Activated T-cell treated with anti-CD3 and anti-CD28 coated beads for 48 hours (primary cell): Measurements from ENCODE around the gene TUBB.
"Not testable (repeated sequence)": the region's sequence is repeated elsewhere in the genome, so short reads cannot be mapped to it uniquely, and the experiment has no call there.

ENCODE experiments used
- DNase-seq: peaks from one replicate; pipeline ENCODE4 v3.0.0-alpha.2; 2020; ENCODE audit warnings: low read depth

Gene TUBB

DNA sequence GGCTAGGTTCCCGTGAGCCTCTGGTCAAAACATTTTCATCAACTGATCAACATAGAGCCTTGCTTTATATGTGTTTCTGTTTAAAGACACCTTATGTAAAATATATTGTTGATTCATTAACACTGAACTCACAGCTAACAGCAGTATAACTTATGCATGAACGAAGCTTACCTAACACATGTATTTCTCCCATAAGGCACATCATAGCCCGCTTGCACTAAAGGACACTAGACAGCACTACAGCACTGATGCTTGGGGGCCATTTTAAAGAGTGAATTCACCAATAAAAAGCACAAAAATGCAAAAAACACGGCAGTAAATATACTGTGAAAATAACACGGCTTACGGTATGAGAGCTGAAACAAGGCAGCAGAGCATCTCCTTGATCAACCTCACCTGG is 18.4 kb downstream of the TUBB start:
- DNase-seq, result no peak

DNA sequence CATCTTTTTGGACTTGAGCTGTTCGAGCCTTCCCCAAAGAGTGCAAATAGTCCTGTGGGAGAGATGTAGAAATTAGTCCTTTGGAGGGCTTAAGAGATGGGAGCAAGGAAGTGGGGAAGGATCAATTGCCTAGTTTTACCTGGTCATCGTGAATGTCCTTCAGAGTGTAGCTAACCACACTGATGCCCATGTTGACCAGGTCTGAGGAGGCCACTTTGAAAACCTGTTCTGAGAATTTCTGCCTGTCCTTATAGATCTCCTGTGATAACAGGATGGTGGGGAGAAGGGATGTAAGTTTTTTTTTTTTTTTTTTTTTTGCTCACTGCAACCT is 20.4 kb downstream of the TUBB start:
- no peak for DNase-seq

DNA sequence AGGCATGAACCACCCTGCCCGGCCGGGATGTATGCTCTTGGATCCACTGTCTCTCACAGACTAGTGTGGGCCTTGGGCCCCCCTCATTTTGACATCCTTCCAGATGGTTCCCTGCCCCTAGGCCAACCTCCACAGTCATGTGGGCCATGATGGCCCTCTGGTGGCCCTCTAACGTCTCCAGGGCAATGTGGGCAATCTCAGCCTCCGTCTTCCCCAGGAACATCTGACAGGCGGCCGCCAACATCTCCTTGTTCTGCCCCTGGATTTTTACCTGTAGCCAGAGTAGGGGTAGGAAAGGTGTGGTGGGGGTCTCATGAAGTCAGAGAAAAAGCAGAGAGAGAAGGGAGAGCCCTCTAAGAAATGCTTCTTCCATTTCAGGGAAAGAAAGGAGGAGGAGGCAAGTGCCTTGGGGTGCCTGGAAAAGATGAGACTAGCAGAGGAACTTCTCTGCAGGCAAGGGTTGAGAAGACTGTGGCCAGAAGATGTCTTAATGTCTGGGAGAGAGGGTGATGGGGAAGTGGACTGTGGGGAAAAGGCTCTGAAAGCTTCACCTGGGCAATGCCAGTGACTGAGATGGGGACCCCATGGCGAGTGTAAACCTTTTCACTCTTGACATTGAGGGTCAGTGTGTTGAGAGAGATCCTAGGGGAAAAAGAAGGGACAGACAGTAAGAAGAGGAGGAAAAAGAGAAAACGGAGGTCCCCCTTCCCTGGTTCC is 21.1 kb downstream of the TUBB start:
- no peak for DNase-seq

DNA sequence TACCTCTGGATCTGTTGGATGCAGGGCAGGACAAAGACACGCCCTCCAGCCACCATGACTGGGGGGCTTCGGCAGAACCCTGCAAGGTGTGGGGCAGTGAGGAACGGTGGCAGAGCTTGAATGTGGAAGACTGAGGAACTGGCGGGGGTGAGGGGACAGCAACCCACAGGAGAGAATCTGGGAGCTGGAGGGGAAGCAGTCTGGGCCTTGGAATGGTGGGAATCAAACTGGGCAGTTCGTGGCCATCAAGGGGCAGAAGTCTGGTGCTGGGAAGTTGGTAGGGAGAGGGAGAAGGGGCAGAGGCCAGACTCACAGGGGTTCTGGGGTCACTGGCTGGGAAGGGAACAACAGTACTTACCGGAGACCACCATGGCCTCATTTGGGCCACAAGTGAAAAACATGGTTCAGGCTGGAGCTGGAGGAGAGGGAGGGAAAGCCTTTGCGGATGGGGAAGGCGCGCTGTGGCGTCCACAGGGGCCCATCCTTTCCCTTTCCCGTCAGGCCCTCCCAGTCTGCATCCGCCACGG is 21.7 kb downstream of the TUBB start:
- DNase-seq, result no peak

DNA sequence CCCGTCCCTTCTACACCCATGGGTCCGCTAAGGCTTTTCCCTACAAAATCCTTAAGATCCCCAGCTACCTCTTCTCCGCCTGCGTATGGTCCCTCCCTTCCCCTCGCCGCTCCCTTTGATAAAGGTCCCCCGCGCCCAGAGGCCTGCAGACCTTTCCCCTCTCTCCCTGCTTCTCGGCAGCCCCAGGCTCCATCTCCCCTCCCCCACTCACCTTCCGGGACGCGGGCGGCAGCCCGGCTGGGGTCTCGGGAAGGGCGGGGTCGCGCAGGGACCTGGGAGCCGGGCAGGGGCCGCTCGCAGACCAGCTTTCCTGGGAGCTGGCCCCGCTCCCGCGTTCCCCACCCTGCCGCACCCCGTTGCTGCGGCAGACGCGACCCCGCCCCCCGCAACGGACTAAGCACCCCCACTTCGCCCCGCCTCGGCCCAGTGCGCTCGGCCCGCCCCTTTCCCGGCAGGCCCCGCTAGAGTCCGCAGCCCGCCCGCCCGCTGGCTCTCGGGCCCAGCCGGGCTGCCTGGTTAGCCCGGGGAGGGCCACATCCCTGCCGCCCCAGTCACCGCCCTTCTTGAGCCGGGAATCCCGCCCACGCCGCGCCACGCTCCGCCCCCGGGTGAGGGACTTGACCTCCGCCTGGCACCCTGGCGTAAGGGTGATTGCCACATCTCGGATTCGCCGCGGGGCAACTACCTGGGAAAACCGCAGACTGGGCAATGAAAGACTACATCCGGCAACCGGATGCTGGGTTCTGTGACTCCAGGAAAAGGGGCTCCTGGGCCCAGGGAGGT is 22.4 kb downstream of the TUBB start, which contains the start of gene FLOT1:
Gene FLOT1, minus strand, starts transcription at position 372 of the 783 bp plus-strand sequence. CDS start 498 bp downstream, outside the sequence.
- DNase-seq, result peak; percentile 98

DNA sequence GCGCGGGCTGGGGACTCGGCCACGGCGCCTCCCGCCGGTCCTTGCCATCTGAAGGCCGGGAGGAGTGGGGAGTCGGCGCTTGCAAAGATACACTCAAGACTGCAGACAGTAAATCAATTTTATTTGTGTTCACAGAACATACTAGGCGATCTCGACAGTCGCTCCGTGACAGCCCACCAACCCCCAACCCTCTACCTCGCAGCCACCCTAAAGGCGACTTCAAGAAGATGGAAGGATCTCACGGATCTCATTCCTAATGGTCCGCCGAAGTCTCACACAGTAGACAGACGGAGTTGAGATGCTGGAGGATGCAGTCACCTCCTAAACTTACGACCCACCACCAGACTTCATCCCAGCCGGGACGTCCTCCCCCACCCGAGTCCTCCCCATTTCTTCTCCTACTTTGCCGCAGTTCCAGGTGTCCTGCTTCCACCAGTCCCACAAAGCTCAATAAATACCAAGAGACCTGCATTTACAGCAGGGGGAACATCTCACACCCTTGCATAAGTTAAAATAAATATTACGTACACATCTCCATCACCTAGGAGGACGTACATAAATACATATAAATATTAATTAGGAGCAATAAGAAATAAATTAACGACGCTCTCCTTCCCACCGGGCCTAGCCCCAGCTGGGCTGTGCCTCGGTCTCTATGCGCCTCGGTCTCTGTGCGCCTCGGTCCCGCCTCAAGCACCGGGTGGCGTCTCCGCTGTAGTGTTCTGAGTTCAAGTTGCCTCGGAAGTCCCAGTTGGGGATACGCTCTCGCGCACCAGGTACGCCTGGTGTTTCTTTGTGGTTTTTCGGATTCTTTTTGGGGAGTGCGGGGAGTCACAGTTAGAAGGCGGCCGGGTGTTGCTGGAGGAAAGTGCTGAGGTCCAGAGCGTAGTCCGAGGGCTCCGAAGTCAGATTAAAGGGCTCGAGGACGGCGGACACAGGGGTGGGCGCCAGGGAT is 23.2 kb downstream of the TUBB start:
- no peak for DNase-seq

DNA sequence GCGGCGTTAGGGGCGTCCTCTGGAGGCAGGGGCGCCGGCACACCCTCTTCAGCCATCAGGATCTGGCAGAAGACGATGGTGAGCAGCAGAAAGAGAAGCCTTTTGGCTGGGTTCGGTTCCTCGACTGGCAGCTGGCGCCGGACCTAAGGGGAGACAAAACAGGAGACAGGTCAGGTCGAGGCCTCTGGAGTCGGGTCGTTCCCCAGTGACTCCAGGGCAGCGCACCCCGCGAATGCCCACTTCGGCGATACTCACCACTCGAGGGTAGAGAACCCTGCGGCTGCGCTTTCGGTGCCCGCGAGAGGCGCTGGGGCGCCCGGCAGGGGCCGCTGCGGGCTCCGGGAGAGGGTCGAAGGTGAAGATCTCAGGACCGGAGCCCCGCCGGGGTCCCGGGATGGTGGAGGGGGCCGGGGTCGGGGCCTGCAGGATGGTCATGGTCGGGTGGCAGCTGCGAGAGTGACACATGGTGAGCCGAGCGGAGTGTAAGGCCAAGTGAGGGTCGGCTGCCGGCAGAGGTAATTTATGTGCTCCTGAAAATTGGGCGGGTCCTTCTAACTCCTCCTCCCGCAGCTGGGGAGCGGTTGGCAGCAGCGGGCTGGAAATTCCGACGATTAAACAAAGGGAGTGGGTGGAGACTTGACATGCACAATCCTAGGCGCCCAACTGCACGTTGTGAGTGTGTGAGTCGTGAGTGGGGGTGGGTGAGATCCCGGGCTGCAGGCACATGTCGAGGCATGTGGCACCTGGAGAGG is 24.1 kb downstream of the TUBB start, which contains the start of gene IER3:
Gene IER3, minus strand, starts transcription at position 494 of the 752 bp plus-strand sequence. Its CDS starts 29 bp downstream, at position 465.
- DNase-seq, result peak; percentile 84

DNA sequence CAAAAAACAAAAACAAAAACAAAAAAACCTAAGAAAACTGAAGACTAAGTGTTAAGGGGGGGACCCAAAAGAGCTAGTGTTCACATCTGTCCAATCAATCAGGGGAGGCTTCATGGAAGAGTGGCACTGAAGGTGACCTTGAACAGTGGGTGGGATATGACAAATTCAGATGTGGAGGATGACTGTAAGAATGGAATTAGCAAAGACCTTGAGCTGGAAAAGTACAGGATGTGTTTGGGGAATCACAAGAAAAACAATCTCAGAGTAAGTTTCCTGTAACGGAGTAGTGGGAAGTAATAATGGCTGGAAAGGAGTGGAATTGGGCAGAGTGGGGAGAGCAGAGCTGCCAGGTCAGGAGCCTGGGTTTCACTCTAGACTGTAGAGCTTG is 27.1 kb downstream of the TUBB start:
- no peak for DNase-seq

DNA sequence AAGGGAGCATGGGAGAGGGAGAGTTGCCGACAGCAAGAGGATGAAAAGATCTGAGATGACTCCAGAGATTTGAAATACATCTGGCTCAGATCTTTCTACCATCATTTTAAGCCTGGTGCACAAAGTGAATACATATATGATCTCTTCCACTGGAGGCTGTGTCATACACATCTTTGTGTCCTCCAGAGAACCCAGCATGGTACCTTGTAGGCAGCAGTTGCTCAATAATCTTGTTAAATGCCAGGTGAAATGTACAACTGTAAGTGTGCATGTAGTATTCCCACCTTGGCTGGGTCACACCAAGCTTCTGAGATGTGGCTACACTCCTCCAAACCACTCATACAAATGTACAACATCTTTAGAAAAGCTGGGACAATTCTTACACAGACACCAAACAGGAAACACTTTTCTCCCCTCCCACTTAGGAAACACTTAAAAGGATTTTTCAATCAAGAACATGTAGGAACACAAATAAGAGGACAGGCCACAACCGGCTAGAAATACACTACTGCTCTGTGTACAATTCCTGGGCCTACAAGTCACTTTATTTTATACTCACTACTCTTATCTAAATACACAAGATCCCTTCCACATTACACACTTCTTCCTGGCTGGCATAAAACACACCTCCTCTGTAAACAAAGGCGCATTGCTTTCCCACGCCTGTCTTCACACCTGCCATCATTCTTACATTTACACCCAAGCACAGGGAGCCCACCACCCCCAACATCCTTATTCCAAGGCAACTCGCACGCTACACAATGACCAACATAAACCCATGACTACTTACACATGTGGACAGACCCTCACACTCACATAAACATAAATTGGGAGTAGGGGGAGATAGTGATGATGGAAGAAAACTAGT is 28.0 kb downstream of the TUBB start:
- DNase-seq, result no peak

DNA sequence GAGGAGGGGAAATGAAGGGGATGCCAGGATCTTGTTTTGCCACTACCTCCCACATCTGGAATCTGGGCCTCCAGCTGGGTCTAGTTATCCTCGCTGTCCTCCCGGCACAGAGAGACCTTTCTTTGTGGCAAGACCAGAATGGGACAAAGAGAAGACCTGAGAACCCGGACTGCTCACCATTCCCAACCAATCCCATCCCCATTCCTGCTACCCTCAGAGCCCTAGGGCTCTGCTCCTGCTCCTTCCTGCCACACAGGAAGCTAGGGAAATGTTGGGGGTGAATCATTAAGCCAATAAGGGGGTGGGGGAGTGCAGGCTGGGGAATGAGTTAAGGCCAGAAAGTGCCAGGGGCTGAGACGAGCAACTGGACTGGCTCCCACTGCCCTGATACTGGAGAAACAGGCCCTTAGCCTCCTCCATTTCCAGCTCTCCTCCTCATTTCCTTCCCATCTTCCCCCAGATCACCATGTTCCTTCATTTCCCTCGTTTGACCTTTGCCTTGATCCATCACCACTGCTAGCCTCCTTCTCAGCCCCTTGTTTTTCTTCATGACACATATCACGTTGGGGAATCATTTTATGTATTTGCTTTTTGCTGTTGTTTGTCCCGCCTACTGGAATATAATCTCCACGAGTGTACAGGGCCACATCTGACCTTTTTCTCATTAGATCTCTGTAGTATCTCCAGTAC is 28.8 kb downstream of the TUBB start:
- DNase-seq, result no peak

DNA sequence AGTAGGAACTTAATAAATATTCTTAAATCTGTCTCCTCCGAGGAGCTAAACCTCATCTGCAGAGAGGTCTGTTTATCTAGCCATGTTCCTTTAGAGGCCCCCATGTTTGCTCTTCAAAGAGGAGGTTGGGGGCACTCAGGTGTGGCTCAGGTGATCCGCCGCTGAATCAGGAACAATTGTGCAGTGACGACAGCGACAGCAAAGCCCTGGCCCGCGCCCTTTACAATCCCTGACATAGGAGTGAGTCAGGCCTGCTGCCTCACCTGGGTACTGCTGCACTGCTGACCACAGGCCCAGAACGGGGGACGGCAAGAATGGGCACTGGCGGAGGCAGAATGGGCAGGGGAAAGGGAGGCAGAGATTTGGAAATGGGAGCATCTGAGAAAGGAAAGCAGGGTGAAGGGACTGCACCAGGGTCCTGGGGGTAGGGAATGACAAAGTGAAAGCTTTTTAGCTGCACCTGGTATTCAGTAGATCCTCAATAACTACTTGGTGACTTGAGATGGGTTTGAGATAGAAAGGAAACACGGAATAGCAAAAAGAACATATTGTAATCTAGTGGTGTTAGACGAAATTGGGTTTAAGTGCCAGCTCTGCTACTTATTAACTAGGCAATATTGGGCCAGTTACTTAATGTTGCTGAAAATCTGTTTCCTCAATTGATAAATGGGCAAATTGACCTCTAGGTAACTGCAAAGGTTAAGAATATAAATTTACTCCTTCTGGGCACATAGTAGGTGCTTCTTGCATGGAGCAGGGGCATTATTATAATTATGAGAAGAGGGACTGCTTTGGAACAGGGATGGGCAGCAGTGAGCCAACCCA is 29.6 kb downstream of the TUBB start:
- no peak for DNase-seq

DNA sequence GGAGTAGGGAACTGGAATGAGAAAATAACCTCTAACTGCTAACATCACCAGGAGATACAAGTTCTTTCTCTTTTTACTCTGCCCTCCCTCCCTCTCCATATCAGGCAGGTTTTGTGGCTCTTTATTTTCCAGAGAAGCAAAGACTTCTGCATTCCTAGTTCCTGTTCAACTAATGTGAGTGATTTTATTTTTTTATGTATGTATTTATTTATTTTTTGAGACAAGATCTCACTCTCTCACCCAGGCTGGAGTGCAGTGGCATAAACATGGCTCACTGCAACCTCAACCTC is 30.2 kb downstream of the TUBB start:
- no peak for DNase-seq

DNA sequence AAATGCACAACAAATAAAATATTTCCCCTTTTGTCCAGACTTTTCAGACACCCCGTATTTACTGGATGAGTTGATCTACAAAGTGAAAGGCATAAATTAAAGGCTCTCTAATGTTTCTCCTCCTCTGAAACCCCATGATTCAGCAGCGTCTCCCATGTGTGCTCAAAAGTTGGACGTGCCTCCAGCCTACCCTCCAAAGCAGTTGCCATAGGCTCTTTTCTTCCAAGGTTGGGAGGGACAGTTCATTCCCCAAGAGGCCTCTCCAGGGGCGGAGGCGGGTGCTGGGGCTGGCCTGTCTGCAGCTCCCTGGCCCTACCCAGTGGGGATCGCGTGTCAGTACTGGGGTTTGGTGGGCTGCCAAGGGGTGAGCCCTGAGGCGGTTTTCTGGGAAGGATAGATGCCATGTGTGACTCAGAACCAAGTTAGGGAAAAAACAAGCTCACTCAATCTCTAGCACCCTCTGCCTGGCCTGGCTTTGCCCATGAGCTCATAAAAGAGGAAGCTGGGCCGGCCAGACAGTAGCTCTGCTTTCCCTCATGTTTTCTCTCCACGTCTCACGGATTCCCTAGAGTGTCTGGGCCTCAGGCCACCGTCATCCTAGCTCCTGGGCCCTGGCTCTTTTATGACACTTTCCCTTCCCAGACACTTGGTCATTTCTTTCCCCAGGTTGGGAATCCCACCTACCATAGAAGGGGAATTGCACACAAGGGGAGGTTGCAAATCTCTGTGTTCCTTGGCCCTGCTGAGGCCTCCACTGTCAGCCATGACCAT is 32.2 kb downstream of the TUBB start:
- DNase-seq, result no peak

DNA sequence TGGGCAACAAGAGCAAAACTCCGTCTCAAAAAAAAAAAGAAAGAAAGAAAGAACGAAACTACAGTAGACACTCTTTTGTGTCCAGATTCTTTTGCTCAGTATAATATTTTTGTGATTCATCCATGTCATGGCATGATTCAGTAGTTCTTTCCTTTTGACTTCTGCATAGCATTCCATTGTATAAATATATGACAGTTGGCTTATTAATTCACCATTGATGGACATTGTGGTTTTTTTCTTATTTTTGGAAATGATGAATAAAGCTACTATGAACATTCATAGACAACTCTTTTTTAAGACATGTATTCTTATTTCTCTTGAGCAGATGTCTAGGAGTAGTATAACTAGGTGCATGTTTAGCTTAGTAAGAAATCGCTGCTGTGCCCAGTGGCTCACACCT is 34.5 kb downstream of the TUBB start:
- no peak for DNase-seq

DNA sequence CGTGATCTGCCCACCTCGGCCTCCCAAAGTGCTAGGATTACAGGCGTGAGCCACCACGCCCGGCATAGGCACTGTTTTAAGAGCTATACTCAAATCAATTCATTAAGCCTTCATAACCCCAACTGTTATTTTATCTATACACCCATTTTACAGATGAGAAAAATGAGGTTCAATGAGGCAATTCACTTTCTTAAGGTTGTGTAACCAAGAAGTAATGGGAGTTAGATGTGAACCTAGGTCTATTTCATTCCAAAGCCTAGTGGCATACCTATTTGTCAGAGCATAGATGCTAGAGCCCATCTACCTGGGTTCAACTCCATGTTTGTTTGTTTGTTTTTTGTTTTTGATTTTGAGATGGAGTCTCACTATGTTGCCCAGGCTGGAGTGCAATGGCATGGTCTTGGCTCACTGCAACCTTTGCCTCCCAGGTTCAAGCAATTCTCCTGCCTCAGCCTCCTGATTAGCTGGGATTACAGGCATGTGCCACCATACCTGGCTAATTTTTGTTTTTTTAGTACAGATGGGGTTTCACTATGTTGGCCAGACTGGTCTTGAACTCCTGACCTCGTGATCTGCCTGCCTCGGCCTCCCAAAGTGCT is 36.4 kb downstream of the TUBB start:
- not testable (repeated sequence) for DNase-seq

DNA sequence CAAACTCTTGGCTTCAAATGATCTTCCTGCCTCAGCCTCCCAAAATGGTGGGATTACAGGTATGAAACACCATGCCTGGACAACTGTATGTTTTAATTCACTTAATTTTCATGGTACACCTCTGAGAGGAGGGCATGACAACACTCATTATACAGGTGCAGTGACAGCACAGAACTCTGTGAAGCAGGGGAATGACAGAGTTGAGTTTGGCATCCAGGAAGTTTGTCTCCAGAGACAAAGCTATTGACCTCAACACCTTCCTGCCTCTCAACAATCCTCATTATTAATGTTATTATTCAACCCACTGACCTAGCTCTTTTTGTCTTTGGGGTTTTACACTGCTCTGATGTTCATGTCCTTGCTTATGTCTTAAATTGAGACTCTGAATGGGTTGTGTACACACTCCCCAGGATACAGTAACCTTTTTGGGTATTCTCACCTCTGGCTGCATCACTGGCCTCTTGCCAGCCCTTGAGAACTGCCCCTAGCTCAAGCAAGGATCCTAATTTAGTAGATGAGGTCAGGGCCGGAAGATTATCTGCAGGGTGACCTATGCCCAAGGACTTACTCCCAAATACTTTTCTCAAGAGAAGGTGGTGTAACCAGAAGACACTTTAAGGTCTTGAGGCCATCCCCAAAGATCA is 37.2 kb downstream of the TUBB start:
- no peak for DNase-seq

DNA sequence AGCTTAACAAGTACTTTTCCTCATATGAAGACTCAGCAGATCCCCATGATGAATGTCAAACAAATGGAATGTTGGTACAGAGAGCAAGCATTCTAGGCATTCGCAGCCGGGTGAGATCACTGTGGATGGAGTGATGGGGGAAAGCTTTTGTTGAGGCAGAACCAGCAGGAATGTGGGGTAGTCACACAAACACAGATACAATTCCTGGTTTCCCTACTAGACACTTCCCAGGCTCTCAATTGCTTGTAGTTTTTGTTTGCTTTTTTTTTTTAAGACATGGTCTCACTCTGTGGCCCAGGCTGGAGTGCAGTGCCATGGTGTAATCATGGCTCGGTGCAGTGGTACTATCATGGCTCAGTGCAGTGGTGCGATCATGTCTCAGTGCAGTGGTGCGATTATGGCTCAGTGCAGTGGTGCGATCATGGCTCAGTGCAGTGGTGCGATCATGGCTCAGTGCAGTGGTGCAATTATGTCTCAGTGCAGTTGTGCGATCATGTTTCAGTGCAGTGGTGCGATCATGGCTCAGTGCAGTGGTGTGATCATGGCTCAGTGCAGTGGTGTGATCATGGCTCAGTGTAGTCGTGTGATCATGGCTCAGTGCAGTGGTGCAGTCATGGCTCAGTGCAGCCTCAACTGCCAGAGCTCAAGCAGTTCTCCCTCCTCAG is 39.6 kb downstream of the TUBB start:
- no peak for DNase-seq
